ENCODE results near the gene BMPR1B.

The BMPR1B gene

GRCh38 chr4:95073646-95074045, 315.9 kb downstream of the BMPR1B start:
- TF ChIP-seq TAF1 (IDR thresholded peaks at IDR 0.05; ENCODE audit: borderline replicate concordance, insufficient read depth, low read length) (no peak), POLR2AphosphoS5 (IDR thresholded peaks at IDR 0.05; ENCODE audit: low read depth, low read length) (no peak), FOXP2 (optimal IDR thresholded peaks at IDR 0.05; ENCODE audit: borderline replicate concordance, extremely low read depth, extremely low read length, insufficient read depth) (no peak), REST (IDR thresholded peaks at IDR 0.05; ENCODE audit: insufficient read depth in 1 of 2, low read depth in 2 of 2, low read length in 2 of 2) (no peak), SIN3A (IDR thresholded peaks at IDR 0.05; ENCODE audit: borderline replicate concordance, insufficient read depth, low read length) (no peak)

GRCh38 chr4:95077864-95078263, 320.1 kb downstream of the BMPR1B start:
- no peak for TF ChIP-seq REST (IDR thresholded peaks at IDR 0.05; ENCODE audit: insufficient read depth in 1 of 2, low read depth in 2 of 2, low read length in 2 of 2)
- no peak for TF ChIP-seq SIN3A (IDR thresholded peaks at IDR 0.05; ENCODE audit: borderline replicate concordance, insufficient read depth, low read length)
- no peak for TF ChIP-seq TAF1 (IDR thresholded peaks at IDR 0.05; ENCODE audit: borderline replicate concordance, insufficient read depth, low read length)
- TF ChIP-seq POLR2AphosphoS5 (IDR thresholded peaks at IDR 0.05; ENCODE audit: low read depth, low read length) = no peak
- TF ChIP-seq FOXP2 (optimal IDR thresholded peaks at IDR 0.05; ENCODE audit: borderline replicate concordance, extremely low read depth, extremely low read length, insufficient read depth) = no peak

- no peak for TF ChIP-seq TAF1 (IDR thresholded peaks at IDR 0.05; ENCODE audit: borderline replicate concordance, insufficient read depth, low read length)
- TF ChIP-seq SIN3A (IDR thresholded peaks at IDR 0.05; ENCODE audit: borderline replicate concordance, insufficient read depth, low read length) = no peak
- TF ChIP-seq FOXP2 (optimal IDR thresholded peaks at IDR 0.05; ENCODE audit: borderline replicate concordance, extremely low read depth, extremely low read length, insufficient read depth) = no peak
- TF ChIP-seq REST (IDR thresholded peaks at IDR 0.05; ENCODE audit: insufficient read depth in 1 of 2, low read depth in 2 of 2, low read length in 2 of 2) = no peak
- no peak for TF ChIP-seq POLR2AphosphoS5 (IDR thresholded peaks at IDR 0.05; ENCODE audit: low read depth, low read length)
Observed at GRCh38 chr4:95080969-95081368, 323.2 kb downstream of the BMPR1B start.

GRCh38 chr4:95084584-95084983, 326.8 kb downstream of the BMPR1B start:
- TF ChIP-seq SIN3A (IDR thresholded peaks at IDR 0.05; ENCODE audit: borderline replicate concordance, insufficient read depth, low read length) = no peak
- TF ChIP-seq TAF1 (IDR thresholded peaks at IDR 0.05; ENCODE audit: borderline replicate concordance, insufficient read depth, low read length) = no peak
- no peak for TF ChIP-seq REST (IDR thresholded peaks at IDR 0.05; ENCODE audit: insufficient read depth in 1 of 2, low read depth in 2 of 2, low read length in 2 of 2)
- no peak for TF ChIP-seq FOXP2 (optimal IDR thresholded peaks at IDR 0.05; ENCODE audit: borderline replicate concordance, extremely low read depth, extremely low read length, insufficient read depth)
- TF ChIP-seq POLR2AphosphoS5 (IDR thresholded peaks at IDR 0.05; ENCODE audit: low read depth, low read length) = no peak

All from PFSK-1 (cell line).